Central memory CD4-positive, alpha-beta T cell (primary cell): ENCODE measurements around the gene IFT20.
A peak's percentile ranks its signal among the peaks of the same experiment; 100 is the strongest.

Source experiments
- DNase-seq: peaks from one replicate; pipeline ENCODE4 v3.0.0; 2022

IFT20 gene

DNA sequence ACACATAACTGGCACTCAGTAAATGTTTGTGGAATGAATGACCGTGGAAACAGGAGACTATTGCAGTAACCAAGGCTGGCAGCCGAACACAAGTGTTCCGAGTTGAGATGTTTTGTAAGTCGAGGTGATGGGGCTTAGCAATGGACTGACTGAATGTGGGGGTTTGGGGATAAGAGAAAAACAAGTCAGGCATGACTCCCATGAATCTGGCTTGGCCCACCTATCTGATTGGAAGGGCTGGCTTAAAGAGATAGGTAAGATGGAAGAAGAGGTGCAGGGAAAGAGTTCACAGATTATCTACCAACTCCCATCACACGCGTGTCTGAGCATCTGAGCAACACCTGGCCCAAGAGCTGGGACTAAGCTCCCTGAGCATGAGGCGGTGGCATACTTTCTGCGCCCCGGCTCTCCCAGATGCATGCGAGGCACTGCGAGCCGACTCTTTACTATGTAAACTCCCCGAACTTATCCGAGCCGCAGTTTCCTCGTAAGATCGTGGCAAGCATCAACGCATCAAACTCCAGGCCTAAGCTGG is 539 bp downstream of the IFT20 start:
- DNase-seq, result no peak

DNA sequence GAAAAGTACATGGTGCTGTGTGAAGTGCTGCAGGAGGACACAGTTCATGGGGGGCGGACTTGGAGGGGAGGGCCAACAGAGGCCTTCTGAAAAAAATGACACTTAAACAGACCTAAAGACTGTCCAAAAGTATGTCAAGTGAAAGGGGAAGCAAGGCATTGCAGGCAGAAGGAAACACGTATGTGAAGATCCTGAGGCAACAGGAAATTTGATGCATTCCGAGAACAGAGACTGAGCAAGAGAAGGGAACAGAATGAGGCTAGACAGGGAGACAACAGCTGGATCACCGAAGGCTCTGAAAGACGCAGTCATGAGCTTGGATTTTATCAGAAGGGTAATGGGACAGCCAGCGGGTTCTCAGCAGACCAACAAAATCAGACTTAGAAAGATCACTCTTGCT is 1.1 kb downstream of the IFT20 start:
- no peak for DNase-seq

- DNase-seq, result no peak
These were observed 2.1 kb downstream of the IFT20 start for GRCh38 chr17:28333083-28333746.

DNA sequence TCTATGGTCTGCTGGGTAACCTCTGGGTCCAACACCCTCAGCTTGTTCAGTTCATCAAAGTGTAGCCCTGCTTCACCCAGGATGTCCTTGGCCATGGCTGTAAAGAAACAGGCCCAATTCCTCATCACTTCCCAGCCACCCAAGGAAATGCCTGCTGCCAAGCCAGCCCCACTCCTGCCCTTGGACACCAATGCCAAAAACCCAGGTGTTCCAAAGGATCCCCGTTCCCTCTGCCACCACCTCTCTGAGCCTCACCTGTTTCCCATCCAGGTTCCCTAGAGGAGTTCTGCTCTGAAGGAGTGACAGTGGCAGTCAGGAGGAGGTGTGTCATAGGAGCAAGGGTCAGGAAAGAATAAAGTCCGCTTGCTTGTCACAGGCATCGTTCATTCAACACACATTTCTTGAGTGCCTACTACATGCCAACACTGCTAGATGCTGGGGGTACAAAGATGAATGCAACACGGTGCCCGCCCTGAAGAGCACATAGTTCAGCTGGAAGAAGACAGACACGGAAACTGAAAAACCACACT is 3.3 kb downstream of the IFT20 start:
- no peak for DNase-seq

DNA sequence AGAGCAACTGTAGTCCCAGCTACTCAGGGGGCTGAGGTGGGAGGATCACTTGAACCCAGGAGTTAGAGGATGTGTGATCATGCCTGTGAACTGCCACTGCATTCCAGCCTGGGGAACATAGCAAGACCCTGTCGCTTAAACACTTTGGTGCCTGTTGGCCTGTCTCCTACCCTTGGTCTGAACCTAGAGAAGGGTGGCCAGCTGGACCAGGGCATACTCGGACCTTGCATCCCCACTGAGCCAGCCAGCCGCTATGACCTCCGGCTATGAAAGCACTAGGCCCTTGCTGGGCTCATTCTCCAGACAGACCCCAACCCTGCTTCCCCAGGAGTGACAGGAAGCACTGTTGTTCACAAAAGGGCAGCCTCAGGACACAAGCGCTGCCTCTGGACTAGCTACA is 4.6 kb downstream of the IFT20 start:
- DNase-seq, result no peak

- DNase-seq, result no peak
These were observed 6.9 kb downstream of the IFT20 start for GRCh38 chr17:28328325-28328724.

DNA sequence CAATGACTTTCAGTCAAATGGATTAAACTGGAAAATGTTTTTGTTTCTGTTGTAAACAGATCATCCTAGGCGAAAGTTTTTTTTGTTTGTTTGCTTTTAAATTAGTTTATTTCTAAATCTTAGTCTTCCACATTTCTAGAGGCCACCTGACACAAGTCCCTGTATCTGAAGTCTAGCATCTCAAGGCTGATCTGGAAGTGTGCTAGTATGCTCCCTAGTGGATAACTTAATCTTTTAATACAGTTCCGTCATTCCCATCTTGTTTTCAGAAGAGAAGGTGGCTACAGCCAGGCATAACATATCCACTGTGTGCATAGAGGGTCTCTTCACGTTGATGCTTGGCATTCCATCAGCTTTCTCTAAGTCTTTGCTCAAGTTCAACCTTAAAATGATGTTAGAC is 7.6 kb downstream of the IFT20 start:
- DNase-seq, result no peak

- no peak for DNase-seq
These were observed 8.2 kb downstream of the IFT20 start for GRCh38 chr17:28327031-28327607.

GRCh38 chr17:28326114-28326513 is 9.2 kb downstream of the IFT20 start:
- no peak for DNase-seq

DNA sequence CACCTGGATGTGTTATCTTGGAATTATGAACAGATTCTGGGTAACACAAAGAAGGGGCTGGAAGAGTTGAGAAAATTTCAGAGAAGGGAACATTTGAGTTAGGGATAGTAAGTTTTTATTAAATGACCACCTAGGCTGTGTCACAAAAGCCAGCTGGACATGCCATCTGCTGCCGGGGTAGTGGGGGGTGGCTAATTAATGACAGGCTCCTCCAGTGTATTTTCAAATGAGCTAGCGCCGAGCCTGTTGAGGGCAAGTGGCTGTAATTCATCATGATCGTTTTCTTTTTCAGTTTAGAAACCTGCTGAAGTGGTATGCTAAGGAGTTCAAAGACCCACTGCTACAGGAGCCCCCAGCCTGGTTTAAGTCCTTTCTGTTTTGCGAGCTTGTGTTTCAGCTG is 10.1 kb downstream of the IFT20 start:
- DNase-seq, result no peak

DNA sequence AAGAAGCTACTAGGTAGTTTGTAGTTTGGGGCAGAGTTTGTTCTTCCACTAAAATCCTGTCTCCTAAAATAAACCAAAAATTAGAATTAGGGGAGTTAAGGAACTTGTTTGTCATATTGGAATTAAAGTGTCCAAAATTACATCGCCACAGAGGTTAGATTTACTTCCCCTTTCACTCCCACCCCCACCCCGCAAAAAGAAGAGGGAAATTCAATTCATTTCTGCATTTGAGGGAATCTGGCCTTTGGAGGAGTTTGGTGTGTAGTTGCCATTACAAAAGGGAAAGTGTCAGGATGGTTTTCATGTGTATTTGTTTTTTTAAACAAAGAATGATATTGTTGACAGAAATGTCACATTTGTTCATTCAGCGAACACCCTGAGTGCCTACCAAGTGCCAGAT is 10.5 kb downstream of the IFT20 start:
- no peak for DNase-seq

DNA sequence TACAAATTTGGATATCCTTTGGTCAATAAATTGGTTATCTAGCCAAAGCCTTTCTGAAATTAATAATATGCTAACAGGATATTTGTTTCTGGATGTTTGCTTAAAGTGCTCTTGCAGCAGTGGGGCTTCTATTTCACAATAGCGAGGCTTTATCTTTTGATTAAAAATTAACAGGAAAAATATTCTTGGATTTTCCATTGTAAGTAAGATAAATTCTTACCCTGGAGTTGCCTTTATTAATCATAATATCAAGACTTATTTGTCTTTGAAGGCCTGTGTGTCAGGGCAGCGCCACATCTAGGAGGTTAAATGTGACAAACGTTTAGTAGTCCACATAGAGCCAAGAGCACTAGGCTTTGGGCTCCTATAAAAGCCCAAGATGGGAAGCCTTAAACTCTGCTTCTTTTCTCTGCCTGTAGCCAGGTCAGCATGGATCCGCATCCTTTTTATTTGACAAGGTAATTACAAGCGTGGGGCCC is 11.0 kb downstream of the IFT20 start:
- no peak for DNase-seq

- no peak for DNase-seq
These were observed 14.8 kb downstream of the IFT20 start for GRCh38 chr17:28320215-28321061.

DNA sequence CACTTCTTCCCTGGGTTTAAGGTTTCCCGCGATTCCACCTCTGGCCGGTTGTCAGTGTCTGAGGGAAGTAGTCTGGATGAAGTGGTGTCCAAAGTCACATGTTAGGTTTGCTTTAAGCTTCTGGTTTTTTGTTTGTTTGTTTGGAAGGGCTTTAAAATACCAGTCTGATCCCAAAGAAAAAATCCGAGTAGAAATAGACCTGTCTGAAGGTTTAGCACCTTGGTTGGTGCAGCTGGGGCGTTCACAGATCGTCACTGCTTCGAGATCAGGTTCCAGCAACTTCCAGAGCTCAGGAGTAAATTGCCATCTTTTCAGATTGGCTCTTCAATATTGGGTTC is 15.7 kb downstream of the IFT20 start:
- DNase-seq, result no peak

GRCh38 chr17:28318759-28319597 is 16.3 kb downstream of the IFT20 start, which contains the start of gene TMEM97:
Gene TMEM97 (plus strand): TSS chr17:28319200. CDS start chr17:28319240, 40 bp downstream.
- peak; percentile 94 for DNase-seq

DNA sequence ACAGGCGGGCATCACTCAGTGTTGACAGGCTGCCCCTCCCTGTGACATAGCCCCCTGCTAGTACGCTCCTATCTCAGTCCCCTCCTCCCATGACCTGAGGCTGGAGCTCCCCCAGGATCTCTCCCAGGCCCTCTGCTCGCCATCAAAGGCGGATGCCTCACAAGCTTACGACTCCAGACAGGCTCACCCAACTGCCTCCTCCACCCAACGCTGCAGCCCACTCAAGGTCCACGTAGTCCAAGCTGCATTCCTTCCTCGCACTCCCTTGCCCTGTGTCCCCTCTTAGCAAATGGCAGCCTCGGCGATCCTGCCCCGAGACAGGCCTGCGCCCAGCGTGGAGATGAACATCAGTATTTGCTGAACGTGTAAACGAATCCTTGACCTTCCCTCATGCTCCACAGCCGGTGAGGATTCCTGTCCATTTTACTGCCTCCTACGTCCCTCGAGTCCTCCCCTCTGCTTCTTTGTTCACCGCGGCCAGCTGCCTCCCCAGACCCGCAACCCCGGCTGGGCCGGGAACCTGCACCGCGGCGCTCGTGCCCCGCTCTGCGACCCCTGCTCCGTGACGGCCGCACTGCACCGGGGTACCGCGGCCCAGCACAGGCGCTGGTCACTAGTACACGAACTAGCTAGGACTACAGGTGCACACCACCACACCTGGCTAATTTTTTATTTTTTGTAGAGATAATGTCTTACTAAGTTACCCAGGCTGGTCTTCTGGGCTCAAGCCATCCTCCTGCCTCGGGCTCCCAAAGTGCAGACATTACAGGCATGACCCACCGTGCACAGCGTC is 17.1 kb downstream of the IFT20 start:
- DNase-seq, result no peak

GRCh38 chr17:28317099-28317965 is 17.9 kb downstream of the IFT20 start:
- DNase-seq, result no peak

GRCh38 chr17:28315846-28316705 is 19.2 kb downstream of the IFT20 start:
- DNase-seq, result no peak

DNA sequence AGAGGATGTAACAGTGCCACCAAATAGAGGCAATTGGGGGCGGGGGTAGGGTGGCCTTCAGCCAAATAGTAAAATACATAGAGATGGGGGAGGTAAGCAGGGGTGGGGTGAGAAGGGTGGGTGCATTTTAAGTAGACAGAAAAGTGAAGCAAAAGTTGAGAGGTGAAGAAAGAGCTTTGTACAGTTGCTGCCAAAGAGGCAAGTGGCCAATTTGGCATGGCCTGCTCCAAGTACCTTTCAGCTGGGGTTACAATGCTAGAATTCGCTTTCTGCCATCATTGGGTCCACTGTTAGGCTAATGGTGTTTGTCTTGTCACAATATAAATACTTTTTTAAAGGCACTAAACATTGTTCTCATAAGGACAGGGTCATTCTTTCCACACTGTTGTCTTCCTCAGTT is 21.4 kb downstream of the IFT20 start:
- no peak for DNase-seq
